Effector memory CD4-positive, alpha-beta T cell (primary cell): Measurements from ENCODE around the gene FREY1.
"Not testable (repeated sequence)": the region's sequence is repeated elsewhere in the genome, so short reads cannot be mapped to it uniquely, and the experiment has no call there.

Experiments used
- DNase-seq, 3 donors: peaks; one replicate each; pipeline ENCODE4 v3.0.0-alpha.2; 2020
- H3K27ac ChIP-seq: 2 replicates; pipeline ENCODE4 v1.7.0; 2013; ENCODE audit warnings: mild to moderate bottlenecking, low read length, moderate library complexity; ENCODE audit not compliant: insufficient read depth, poor library complexity, severe bottlenecking
- H3K27me3 ChIP-seq: replicated peaks from 2 replicates; pipeline ENCODE4 v1.7.0; 2013; ENCODE audit warnings: mild to moderate bottlenecking, low read length; ENCODE audit not compliant: insufficient read depth, control insufficient read depth, poor library complexity, severe bottlenecking
- H3K36me3 ChIP-seq: 2 replicates; pipeline ENCODE4 v1.7.0; 2013; ENCODE audit warnings: mild to moderate bottlenecking, low read length, moderate library complexity; ENCODE audit not compliant: control insufficient read depth, insufficient read depth
- H3K4me1 ChIP-seq: 2 replicates; pipeline ENCODE4 v1.7.0; 2013; ENCODE audit warnings: low read length, mild to moderate bottlenecking; ENCODE audit not compliant: control insufficient read depth, insufficient read depth, poor library complexity, severe bottlenecking
- H3K4me3 ChIP-seq: 2 replicates; pipeline ENCODE4 v1.7.0; 2013; ENCODE audit warnings: low read length, low read depth, mild to moderate bottlenecking; ENCODE audit not compliant: insufficient read depth, poor library complexity, severe bottlenecking
- H3K9me3 ChIP-seq: 2 replicates; pipeline ENCODE4 v1.7.0; 2013; ENCODE audit warnings: mild to moderate bottlenecking, low read length, moderate library complexity; ENCODE audit not compliant: control insufficient read depth

FREY1 gene

GRCh38 chr11:45902452-45903380, 4.4 kb downstream of the FREY1 start:
- peaks cover 19% of the 10 kb centered on the region for H3K27me3 ChIP-seq
- no peak for DNase-seq
- peaks cover 18% of the 10 kb centered on the region for H3K4me1 ChIP-seq
- H3K4me3 ChIP-seq: no peak overlapping the region
- H3K36me3 ChIP-seq: no peaks in the 10 kb centered on the region
- H3K27ac ChIP-seq: no peak overlapping the region
- H3K9me3 ChIP-seq: no peaks in the 10 kb centered on the region

GRCh38 chr11:45901626-45902025, 5.4 kb downstream of the FREY1 start:
- Histone ChIP-seq H3K4me1 (peaks cover 18% of the 10 kb centered on the region), H3K9me3 (no peaks in the 10 kb centered on the region), H3K27me3 (peaks cover 25% of the 10 kb centered on the region), H3K4me3 (no peak overlapping the region), H3K36me3 (no peaks in the 10 kb centered on the region), H3K27ac (no peak overlapping the region)
- DNase-seq: no peak

GRCh38 chr11:45900916-45901617, 6.0 kb downstream of the FREY1 start:
- Histone ChIP-seq H3K36me3 (no peaks in the 10 kb centered on the region), H3K4me1 (peaks cover 18% of the 10 kb centered on the region), H3K27me3 (peaks cover 25% of the 10 kb centered on the region), H3K9me3 (no peaks in the 10 kb centered on the region), H3K4me3 (no peak overlapping the region), H3K27ac (no peak overlapping the region)
- no peak for DNase-seq

GRCh38 chr11:45900175-45900800, 6.8 kb downstream of the FREY1 start:
- not testable (repeated sequence) for DNase-seq, H3K36me3 ChIP-seq, H3K9me3 ChIP-seq, H3K27ac ChIP-seq, H3K4me3 ChIP-seq
- Histone ChIP-seq H3K4me1 (peaks cover 18% of the 10 kb centered on the region), H3K27me3 (peaks cover 25% of the 10 kb centered on the region)

- no peaks in the 10 kb centered on the region for H3K36me3 ChIP-seq
- H3K27ac ChIP-seq: no peak overlapping the region
- peaks cover 18% of the 10 kb centered on the region for H3K4me1 ChIP-seq
- peaks cover 25% of the 10 kb centered on the region for H3K27me3 ChIP-seq
- H3K4me3 ChIP-seq: peak overlapping the region; percentile 50
- peak; percentile 32 to 54 (median 43) for DNase-seq
- no peaks in the 10 kb centered on the region for H3K9me3 ChIP-seq
Observed at GRCh38 chr11:45899448-45900174, 7.5 kb downstream of the FREY1 start.

GRCh38 chr11:45899086-45899447, 8.0 kb downstream of the FREY1 start:
- Histone ChIP-seq H3K27me3 (peaks cover 25% of the 10 kb centered on the region), H3K4me3 (no peak overlapping the region)

GRCh38 chr11:45897556-45897955, 9.5 kb downstream of the FREY1 start:
- H3K36me3 ChIP-seq: no peaks in the 10 kb centered on the region
- H3K4me3 ChIP-seq: no peak overlapping the region
- H3K9me3 ChIP-seq: no peaks in the 10 kb centered on the region
- no peak for DNase-seq
- no peak overlapping the region for H3K27ac ChIP-seq
- H3K4me1 ChIP-seq: peaks cover 18% of the 10 kb centered on the region
- peaks cover 25% of the 10 kb centered on the region for H3K27me3 ChIP-seq

More at GRCh38 chr11:45899086-45899447, 8.0 kb downstream of the FREY1 start:
- H3K27ac ChIP-seq: no peak overlapping the region
- DNase-seq: no peak
- H3K36me3 ChIP-seq: no peaks in the 10 kb centered on the region
- H3K9me3 ChIP-seq: no peaks in the 10 kb centered on the region
- H3K4me1 ChIP-seq: peaks cover 18% of the 10 kb centered on the region

DNA sequence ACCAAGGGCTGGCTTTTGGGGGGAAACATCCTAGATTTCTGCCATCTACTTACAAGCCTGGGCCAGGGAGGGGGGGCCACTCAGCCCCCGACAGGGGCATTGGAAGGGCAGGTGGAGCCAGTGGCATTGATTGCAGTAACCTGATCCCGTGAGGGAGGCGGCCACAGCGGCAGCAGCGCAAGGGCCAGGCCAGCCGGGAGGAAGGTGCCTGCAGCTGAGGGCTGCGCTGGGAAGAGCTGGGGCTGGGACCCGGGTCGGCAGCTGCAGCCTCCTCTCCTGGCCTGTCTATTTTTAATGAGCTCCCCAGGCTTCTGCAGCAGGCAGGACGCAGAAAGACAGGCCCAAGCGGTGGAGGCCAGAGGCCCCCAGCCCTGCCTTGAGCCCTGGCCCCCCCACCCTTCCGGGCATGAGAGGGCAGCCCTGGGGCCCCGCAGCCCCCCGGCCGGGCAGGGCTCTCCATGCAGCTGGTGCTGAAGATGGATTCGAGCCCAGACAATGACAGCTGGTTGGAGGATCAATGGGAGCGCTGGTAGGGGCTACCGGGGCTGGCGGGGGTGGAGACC, 10.6 kb downstream of the FREY1 start:
- Histone ChIP-seq H3K27me3 (peaks cover 25% of the 10 kb centered on the region), H3K9me3 (no peaks in the 10 kb centered on the region), H3K27ac (no peak overlapping the region), H3K4me3 (no peak overlapping the region), H3K36me3 (no peaks in the 10 kb centered on the region), H3K4me1 (peaks cover 18% of the 10 kb centered on the region)
- no peak for DNase-seq

GRCh38 chr11:45895553-45896259, 11.4 kb downstream of the FREY1 start:
- Histone ChIP-seq H3K36me3 (no peaks in the 10 kb centered on the region), H3K27me3 (peaks cover 24% of the 10 kb centered on the region)

More at GRCh38 chr11:45895553-45896259, 11.4 kb downstream of the FREY1 start:
- Histone ChIP-seq H3K4me3 (no peak overlapping the region), H3K9me3 (no peaks in the 10 kb centered on the region), H3K27ac (no peak overlapping the region), H3K4me1 (peaks cover 17% of the 10 kb centered on the region)
- DNase-seq: no peak
